GM12864 (cell line): ENCODE results near the gene RERG.

ENCODE experiments used
- DNase-seq: peaks from one replicate; pipeline ENCODE4 v3.0.0-alpha.2; 2011; ENCODE audit warnings: low read depth
- H3K4me3 ChIP-seq: 2 replicates; pipeline ENCODE4 v1.5.1; 2011; ENCODE audit warnings: mild to moderate bottlenecking, low read depth, low read length, control low read depth
- TF ChIP-seq, protein P1 (sequence below): IDR thresholded peaks from 2 replicates; pipeline ENCODE4 v1.5.1; 2011; ENCODE audit warnings: low read depth, mild to moderate bottlenecking, moderate library complexity, low read length, control low read depth, inconsistent platforms; ENCODE audit errors: missing control alignments

RERG gene

DNA sequence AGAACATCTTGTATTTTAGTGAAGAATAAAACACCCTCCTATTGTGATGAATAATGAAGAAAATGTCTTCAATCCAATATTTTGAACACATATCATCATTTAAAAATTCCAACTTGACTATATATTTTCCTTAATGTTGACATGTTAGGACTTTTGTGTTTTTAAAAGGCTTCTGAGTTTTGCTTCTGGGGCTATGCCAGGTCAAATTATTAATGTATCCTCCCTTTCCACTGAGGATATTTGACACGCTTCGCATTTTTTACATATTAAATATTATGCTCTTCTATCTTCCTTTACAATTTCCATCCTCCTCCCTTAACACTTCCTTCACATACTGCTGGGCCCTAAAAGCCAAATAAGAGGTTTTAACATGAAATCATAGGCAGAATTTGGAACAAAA is 20.6 kb downstream of the RERG start:
- no peak for DNase-seq
- H3K4me3 ChIP-seq = no peak overlapping the region
- TF ChIP-seq, protein P1, sequence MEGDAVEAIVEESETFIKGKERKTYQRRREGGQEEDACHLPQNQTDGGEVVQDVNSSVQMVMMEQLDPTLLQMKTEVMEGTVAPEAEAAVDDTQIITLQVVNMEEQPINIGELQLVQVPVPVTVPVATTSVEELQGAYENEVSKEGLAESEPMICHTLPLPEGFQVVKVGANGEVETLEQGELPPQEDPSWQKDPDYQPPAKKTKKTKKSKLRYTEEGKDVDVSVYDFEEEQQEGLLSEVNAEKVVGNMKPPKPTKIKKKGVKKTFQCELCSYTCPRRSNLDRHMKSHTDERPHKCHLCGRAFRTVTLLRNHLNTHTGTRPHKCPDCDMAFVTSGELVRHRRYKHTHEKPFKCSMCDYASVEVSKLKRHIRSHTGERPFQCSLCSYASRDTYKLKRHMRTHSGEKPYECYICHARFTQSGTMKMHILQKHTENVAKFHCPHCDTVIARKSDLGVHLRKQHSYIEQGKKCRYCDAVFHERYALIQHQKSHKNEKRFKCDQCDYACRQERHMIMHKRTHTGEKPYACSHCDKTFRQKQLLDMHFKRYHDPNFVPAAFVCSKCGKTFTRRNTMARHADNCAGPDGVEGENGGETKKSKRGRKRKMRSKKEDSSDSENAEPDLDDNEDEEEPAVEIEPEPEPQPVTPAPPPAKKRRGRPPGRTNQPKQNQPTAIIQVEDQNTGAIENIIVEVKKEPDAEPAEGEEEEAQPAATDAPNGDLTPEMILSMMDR = no peak

- DNase-seq = no peak
- no peak overlapping the region for H3K4me3 ChIP-seq
- TF ChIP-seq, protein P1 = no peak
These were observed 21.3 kb downstream of the RERG start for GRCh38 chr12:15199930-15200329.

- no peak overlapping the region for H3K4me3 ChIP-seq
- no peak for DNase-seq
- TF ChIP-seq, protein P1 = no peak
These were observed 24.3 kb downstream of the RERG start for GRCh38 chr12:15196678-15197505.

- TF ChIP-seq, protein P1 = no peak
- H3K4me3 ChIP-seq = no peak overlapping the region
These were observed 25.0 kb downstream of the RERG start for GRCh38 chr12:15196221-15196620.

DNA sequence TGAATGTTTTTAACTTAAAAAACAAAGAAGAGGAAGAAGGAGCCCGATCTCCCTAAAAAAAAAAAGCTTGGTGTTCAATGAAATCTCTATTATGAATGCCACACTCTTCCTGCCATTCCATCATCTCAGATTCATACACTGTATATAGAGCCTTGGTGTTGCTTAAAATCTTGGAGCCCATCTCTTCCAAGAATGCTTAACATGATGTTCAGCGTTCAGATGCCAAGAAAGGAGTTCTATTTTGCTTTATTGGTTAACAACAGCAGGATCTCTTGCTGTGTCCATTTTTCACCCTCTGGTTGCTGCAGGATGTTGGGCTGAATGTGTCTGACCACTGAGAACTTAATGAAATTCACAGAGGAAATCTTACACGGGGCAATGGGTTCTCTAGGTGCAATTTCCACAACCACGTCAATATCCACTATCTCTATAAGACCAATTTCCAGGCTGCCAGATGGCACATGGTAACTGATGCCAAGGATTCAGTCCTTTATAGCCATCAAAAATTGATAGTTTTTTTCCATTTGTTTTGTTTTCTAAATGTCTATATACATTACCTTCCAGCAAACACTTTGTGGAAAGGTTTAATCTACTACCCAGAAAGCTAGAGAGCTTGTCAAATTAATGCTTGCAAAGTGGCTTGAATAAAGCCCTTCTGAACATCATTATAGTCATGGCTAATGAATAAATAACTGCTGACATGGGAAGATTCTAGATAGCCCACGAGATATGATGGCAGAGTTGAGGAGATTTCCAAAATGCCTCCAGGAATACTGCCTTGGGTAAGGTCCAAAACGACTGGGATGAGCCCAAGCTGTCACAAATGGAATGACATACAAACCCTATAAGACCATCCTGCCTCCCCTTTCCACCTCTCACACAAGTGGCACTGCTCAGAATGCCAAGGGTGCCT is 26.5 kb downstream of the RERG start:
- DNase-seq = no peak
- TF ChIP-seq, protein P1 = no peak
- H3K4me3 ChIP-seq = no peak overlapping the region

More at GRCh38 chr12:15196221-15196620, 25.0 kb downstream of the RERG start:
- no peak for DNase-seq

- DNase-seq = no peak
- H3K4me3 ChIP-seq = no peak overlapping the region
- TF ChIP-seq, protein P1 = no peak
These were observed 27.3 kb downstream of the RERG start for GRCh38 chr12:15193946-15194345.
